Measurements from ENCODE around the gene SLC43A2. TPM values are rescaled to one million over a fixed set of nuclear protein-coding genes. Genes with fewer than 3 reads are reported as not detected.
A peak's percentile ranks its signal among the peaks of the same experiment; 100 is the strongest.

The SLC43A2 gene
- total and polyA plus RNA-seq, 7 experiments from 2014 or later = 0.44 to 112 (median 6.7) TPM

- ChIA-PET CTCF (no interaction called here), POLR2A (interaction anchor here (0.7 kb wide), 1 partner anchor 26 kb away, joined by 3 read pairs; no protein-coding TSS in a partner anchor)
- Mint-ChIP-seq H3K27ac (peak overlapping the region in 3 of 9 donors; percentile 4 to 72 (median 59)), H3K4me3 (peak overlapping the region in 8 of 10 donors; percentile 0 to 74 (median 23)), H3K4me1 (peaks cover 21 to 53% (median 39%) of the 10 kb centered on the region in 7 donors), H3K27me3 (peaks cover 0 to 13% (median 0%) of the 10 kb centered on the region in 5 donors), H3K36me3 (peaks cover 0 to 10% (median 4%) of the 10 kb centered on the region in 5 donors), H3K9me3 (peaks cover 0 to 5% (median 0%) of the 10 kb centered on the region in 11 donors)
- Histone ChIP-seq H3K27me3 (ENCODE audit: control insufficient read depth in 2 of 2, insufficient read depth in 2 of 2, low read length in 2 of 2) (no peaks in the 10 kb centered on the region), H3K4me1 (ENCODE audit: control insufficient read depth in 2 of 2, insufficient read depth in 2 of 2, low read length in 2 of 2) (peaks cover 4 to 8% of the 10 kb centered on the region in 2 donors), H3K4me3 (ENCODE audit: low read length) (no peak overlapping the region), H3K27ac (ENCODE audit: low read depth, low read length) (no peak overlapping the region), H3K9me3 (ENCODE audit: control insufficient read depth in 2 of 3, low read length in 3 of 3) (no peaks in the 10 kb centered on the region), H3K36me3 (ENCODE audit: control insufficient read depth in 2 of 3, insufficient read depth in 3 of 3, low read length in 3 of 3) (peaks cover 0 to 21% (median 0%) of the 10 kb centered on the region in 3 experiments)
- intact Hi-C loops (cut with micrococcal nuclease) = loop anchor here in 1 of 2 donors (5.0 kb wide), 1 partner anchor 483 kb away; the partner anchor contains the start of gene OVCA2
- ATAC-seq (no peak), DNase-seq (no peak)
These were observed 69.3 kb downstream of the SLC43A2 start for GRCh38 chr17:1559047-1560043.

- Mint-ChIP-seq H3K4me3 (no peak overlapping the region), H3K36me3 (peaks cover 0 to 10% (median 0%) of the 10 kb centered on the region in 5 donors), H3K4me1 (peaks cover 15 to 46% (median 34%) of the 10 kb centered on the region in 7 donors), H3K27ac (no peak overlapping the region), H3K27me3 (peaks cover 0 to 6% (median 0%) of the 10 kb centered on the region in 5 donors), H3K9me3 (peaks cover 0 to 5% (median 0%) of the 10 kb centered on the region in 11 donors)
- intact Hi-C loops (cut with micrococcal nuclease) = no loop called here
- ATAC-seq (no peak), DNase-seq (no peak)
- Histone ChIP-seq H3K27me3 (ENCODE audit: control insufficient read depth in 2 of 2, insufficient read depth in 2 of 2, low read length in 2 of 2) (no peaks in the 10 kb centered on the region), H3K4me1 (ENCODE audit: control insufficient read depth in 2 of 2, insufficient read depth in 2 of 2, low read length in 2 of 2) (peaks cover 4 to 8% of the 10 kb centered on the region in 2 donors), H3K9me3 (ENCODE audit: control insufficient read depth in 2 of 3, low read length in 3 of 3) (no peaks in the 10 kb centered on the region), H3K36me3 (ENCODE audit: control insufficient read depth in 2 of 3, insufficient read depth in 3 of 3, low read length in 3 of 3) (peaks cover 0 to 23% (median 0%) of the 10 kb centered on the region in 3 experiments), H3K4me3 (ENCODE audit: low read length) (no peak overlapping the region), H3K27ac (ENCODE audit: low read depth, low read length) (no peak overlapping the region)
- CTCF ChIA-PET = no interaction called here
- POLR2A ChIA-PET = interaction anchor here (0.7 kb wide), 1 partner anchor 25 kb away, joined by 3 read pairs; no protein-coding TSS in a partner anchor
These were observed 70.2 kb downstream of the SLC43A2 start for GRCh38 chr17:1558401-1558800.

GRCh38 chr17:1557355-1558095 is 71.1 kb downstream of the SLC43A2 start:
- ATAC-seq (no peak), DNase-seq (no peak)
- Mint-ChIP-seq H3K9me3 (peaks cover 0 to 5% (median 0%) of the 10 kb centered on the region in 11 donors), H3K27ac (no peak overlapping the region), H3K4me1 (peaks cover 15 to 44% (median 30%) of the 10 kb centered on the region in 7 donors), H3K27me3 (peaks cover 0 to 6% (median 0%) of the 10 kb centered on the region in 5 donors), H3K4me3 (no peak overlapping the region), H3K36me3 (peaks cover 0 to 14% (median under 1%) of the 10 kb centered on the region in 5 donors)
- Histone ChIP-seq H3K4me1 (ENCODE audit: control insufficient read depth in 2 of 2, insufficient read depth in 2 of 2, low read length in 2 of 2) (peaks cover 4 to 8% of the 10 kb centered on the region in 2 donors), H3K9me3 (ENCODE audit: control insufficient read depth in 2 of 3, low read length in 3 of 3) (no peaks in the 10 kb centered on the region), H3K4me3 (ENCODE audit: low read length) (no peak overlapping the region), H3K36me3 (ENCODE audit: control insufficient read depth in 2 of 3, insufficient read depth in 3 of 3, low read length in 3 of 3) (peaks cover 0 to 31% (median 0%) of the 10 kb centered on the region in 3 experiments), H3K27ac (ENCODE audit: low read depth, low read length) (no peak overlapping the region), H3K27me3 (ENCODE audit: control insufficient read depth in 2 of 2, insufficient read depth in 2 of 2, low read length in 2 of 2) (no peaks in the 10 kb centered on the region)
- intact Hi-C loops (cut with micrococcal nuclease) = no loop called here
- CTCF ChIA-PET = no interaction called here
- POLR2A ChIA-PET = no interaction called here

GRCh38 chr17:1555651-1556471 is 72.8 kb downstream of the SLC43A2 start:
- DNase-seq = no peak
- no peaks in the 10 kb centered on the region for H3K9me3 ChIP-seq (ENCODE audit: control insufficient read depth in 2 of 3, low read length in 3 of 3)
- intact Hi-C loops (cut with micrococcal nuclease) = no loop called here
- H3K27me3 ChIP-seq (ENCODE audit: control insufficient read depth in 2 of 2, insufficient read depth in 2 of 2, low read length in 2 of 2) = no peaks in the 10 kb centered on the region
- ChIA-PET POLR2A (no interaction called here), CTCF (interaction anchor here (0.6 kb wide), 1 partner anchor 111 kb away, joined by 4 read pairs; no protein-coding TSS in a partner anchor)
- Mint-ChIP-seq H3K9me3 (no peaks in the 10 kb centered on the region), H3K27me3 (no peaks in the 10 kb centered on the region), H3K36me3 (peaks cover 2 to 28% (median 4%) of the 10 kb centered on the region in 5 donors), H3K27ac (peak overlapping the region in 4 of 9 donors; percentile 21 to 60 (median 58)), H3K4me3 (no peak overlapping the region), H3K4me1 (peaks cover 6 to 35% (median 21%) of the 10 kb centered on the region in 7 donors)
- no peaks in the 10 kb centered on the region for H3K4me1 ChIP-seq (ENCODE audit: control insufficient read depth in 2 of 2, insufficient read depth in 2 of 2, low read length in 2 of 2)
- no peak overlapping the region for H3K4me3 ChIP-seq (ENCODE audit: low read length)
- H3K36me3 ChIP-seq (ENCODE audit: control insufficient read depth in 2 of 3, insufficient read depth in 3 of 3, low read length in 3 of 3) = peaks cover 0 to 47% (median 7%) of the 10 kb centered on the region in 3 experiments
- H3K27ac ChIP-seq (ENCODE audit: low read depth, low read length) = no peak overlapping the region
- peak; percentile 74 for ATAC-seq

GRCh38 chr17:1554751-1555540 is 73.7 kb downstream of the SLC43A2 start:
- POLR2A ChIA-PET = no interaction called here
- H3K27ac ChIP-seq (ENCODE audit: low read depth, low read length) = no peak overlapping the region
- H3K36me3 Mint-ChIP-seq = peaks cover 6 to 37% (median 9%) of the 10 kb centered on the region in 5 donors

More at GRCh38 chr17:1554751-1555540, 73.7 kb downstream of the SLC43A2 start:
- H3K9me3 ChIP-seq (ENCODE audit: control insufficient read depth in 2 of 3, low read length in 3 of 3) = no peaks in the 10 kb centered on the region
- no peaks in the 10 kb centered on the region for H3K4me1 ChIP-seq (ENCODE audit: control insufficient read depth in 2 of 2, insufficient read depth in 2 of 2, low read length in 2 of 2)
- Mint-ChIP-seq H3K27ac (peak overlapping the region in 1 of 9 donors; percentile 78), H3K4me3 (no peak overlapping the region), H3K9me3 (no peaks in the 10 kb centered on the region), H3K27me3 (no peaks in the 10 kb centered on the region), H3K4me1 (peaks cover 0 to 29% (median 17%) of the 10 kb centered on the region in 7 donors)
- peaks cover 0 to 57% (median 7%) of the 10 kb centered on the region in 3 experiments for H3K36me3 ChIP-seq (ENCODE audit: control insufficient read depth in 2 of 3, insufficient read depth in 3 of 3, low read length in 3 of 3)
- DNase-seq (no peak), ATAC-seq (no peak)
- no peaks in the 10 kb centered on the region for H3K27me3 ChIP-seq (ENCODE audit: control insufficient read depth in 2 of 2, insufficient read depth in 2 of 2, low read length in 2 of 2)
- intact Hi-C loops (cut with micrococcal nuclease) = no loop called here
- CTCF ChIA-PET = interaction anchor here (1.1 kb wide), 1 partner anchor 75 kb away, joined by 4 read pairs; no protein-coding TSS in a partner anchor
- no peak overlapping the region for H3K4me3 ChIP-seq (ENCODE audit: low read length)
